T-helper 2 cell treated with Interferon-gamma antibody and Interleukin-4, amounts not matched to agents 100 ng/mL and 5 ng/mL, for 36 hours (primary cell): ENCODE measurements around the gene DPYSL4. TPM values are rescaled to one million over a fixed set of nuclear protein-coding genes. Genes with fewer than 3 reads are reported as not detected.

ENCODE experiments used
- intact Hi-C: fragments of 100-400 bp; cut with micrococcal nuclease; formaldehyde crosslinking; loops from one replicate; pipeline ENCODE4 v1.15.1; 2023
- total RNA-seq: library from RNA; stranded (reverse); gene quantifications from 2 replicates; pipeline ENCODE4 v1.2.3, GENCODE V29; 2022

The DPYSL4 gene
- total RNA-seq, 1 donor from 2014 or later: 11.1 TPM

DNA sequence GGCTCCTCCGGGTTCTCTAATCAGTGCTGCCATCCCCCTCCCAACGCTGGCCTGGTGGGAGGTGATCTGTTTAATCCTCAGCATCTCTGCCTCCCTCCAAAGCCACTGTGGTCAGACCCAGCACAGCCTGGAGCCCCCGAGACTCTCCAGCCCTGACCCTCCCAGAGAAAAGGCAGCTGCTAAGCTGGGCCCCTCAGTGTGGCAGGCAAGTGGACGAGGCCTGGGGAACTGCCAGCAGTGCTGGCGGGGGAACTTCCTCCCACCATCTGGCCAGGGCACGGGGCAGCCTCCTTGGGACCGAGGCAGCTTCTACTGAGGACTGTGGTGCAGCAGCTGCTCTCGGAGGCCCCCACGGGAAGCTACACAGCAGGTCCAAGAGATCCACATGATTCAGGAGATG lies 51.1 kb downstream of the DPYSL4 start:
- intact Hi-C loops: no loop called here

DNA sequence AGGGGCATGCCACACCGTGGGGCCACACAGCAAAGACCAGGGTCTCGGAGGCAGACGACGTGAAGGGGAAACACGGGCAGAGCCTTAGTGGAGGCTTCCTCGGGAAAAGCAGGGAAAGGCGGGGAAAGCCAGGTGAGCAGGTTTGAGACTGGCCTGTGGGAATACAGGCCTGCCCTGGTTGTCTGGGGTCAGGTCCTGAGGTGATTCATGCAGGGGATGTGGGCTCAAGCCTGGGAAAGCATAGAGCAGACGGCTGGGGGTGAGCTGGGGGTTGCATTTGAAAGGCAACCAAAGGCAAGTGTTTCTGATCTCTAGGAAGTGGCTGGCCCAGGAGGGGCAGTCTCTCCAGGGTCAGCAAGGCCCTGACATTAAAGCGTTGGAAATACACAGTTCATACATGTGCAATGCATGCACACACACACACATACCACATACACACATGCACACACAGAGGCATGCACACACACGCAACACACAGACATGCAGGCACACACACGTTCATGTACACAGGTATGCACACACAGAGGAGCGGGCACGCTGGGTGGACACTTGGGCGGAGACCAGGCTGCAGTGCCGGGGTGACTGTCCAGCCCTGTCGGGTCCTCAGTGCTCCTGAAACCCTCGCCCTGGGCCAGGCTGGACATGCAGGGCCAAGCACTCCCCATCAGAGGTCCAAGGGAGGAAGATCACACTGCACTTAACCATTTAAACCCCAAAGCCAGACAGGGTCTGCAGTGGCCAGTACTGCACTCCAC lies 51.8 kb downstream of the DPYSL4 start:
- intact Hi-C loops: no loop called here

DNA sequence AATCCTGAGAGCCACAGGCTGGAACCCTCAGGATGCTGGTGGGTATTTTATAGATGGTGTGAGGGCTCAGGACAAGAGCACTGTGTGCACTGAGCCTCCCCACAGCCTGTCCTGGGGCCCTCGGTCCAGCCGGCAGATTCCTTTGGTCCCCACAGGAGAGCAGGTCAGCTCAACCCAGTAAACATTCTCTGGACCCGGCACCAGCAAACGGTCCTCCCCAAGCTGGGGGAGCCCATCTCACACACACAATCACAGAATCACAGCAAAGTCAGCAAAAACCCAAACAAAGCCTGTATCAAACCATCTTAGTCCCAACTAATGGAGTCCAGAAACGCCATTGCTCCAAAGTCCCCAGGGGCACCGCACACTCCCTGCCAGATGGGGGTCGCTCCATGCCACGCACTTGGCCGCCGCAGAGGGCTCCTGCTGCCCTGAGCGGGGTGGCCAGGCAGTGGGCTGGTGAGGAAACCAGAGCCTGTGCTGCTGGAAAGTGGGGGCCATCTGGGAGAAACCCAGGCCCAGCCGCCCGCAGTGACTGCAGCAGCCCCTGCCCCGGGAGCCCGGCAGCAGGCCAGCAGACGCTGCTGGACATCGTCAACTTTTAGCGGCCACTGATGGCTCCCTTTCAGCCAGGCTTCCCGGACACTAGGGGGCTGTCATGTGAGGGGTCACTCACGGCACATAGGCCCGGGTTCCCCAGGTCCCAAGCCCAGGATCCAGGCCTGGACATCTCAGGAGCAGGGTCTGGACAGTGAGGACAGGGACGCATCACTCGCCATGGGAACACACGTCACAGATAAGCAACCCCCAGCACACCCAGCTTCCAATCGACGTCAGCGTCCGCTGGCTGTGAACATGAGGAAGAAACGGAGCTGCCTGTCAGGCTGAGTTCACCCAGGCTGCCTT lies 52.6 kb downstream of the DPYSL4 start:
- intact Hi-C loops: no loop called here

DNA sequence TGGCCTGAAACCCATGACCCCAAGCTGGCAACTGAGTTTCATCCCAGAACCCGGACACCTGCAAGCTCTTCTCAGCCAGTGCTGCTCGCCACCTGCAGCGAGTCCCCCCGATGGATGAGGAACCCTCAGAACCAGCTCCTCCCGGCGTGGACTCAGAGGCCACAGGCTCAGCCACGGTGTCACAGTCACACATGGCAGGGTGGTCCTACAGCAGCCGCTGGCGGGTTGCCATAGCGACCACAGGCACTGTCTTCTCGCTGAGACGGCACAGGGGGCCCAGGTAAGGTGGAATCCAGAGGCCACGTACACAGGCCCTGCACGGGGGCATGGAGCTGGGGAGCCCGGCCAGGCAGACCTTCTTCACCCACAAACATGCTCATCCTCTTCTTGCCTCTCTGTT lies 53.4 kb downstream of the DPYSL4 start:
- intact Hi-C loops: no loop called here

DNA sequence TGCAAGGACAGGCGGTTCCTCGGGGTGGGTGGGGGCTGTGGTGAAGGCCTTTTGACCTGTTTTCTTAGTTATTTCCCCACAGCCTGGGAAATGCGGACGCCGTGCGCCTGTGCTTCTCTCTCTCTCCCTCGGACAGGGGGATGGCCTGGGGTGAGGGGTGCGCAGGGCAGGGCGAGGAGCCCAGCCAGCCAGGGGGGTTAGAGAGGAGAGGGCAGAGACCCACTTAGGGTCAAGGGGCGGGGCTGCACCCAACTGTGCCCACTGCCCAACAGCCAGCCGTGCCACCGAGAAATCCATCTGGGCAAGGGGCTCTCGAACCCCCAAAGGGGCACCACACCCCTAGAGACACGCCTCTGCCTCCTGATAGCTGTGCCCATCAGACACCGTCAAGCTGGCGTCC lies 53.8 kb downstream of the DPYSL4 start:
- intact Hi-C loops: no loop called here

DNA sequence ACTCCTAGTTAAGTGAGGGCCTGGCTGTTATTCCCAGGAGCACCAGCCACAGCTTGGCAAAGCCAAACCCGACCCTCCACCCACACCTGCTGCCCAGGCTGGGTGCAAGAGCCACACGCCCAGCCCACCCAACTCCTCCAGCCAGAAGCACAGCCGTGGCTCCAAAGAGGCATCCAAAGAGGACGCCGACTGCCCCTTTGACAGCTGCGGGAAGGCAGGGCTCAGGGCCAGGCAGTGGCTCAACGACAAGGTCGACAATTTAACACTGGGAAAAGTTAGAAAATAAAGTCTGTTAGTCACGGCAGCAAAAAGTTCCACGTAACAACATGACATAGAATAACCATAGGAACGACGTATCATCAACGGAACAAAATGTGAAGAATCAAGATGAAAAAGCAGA lies 54.3 kb downstream of the DPYSL4 start:
- intact Hi-C loops: no loop called here

DNA sequence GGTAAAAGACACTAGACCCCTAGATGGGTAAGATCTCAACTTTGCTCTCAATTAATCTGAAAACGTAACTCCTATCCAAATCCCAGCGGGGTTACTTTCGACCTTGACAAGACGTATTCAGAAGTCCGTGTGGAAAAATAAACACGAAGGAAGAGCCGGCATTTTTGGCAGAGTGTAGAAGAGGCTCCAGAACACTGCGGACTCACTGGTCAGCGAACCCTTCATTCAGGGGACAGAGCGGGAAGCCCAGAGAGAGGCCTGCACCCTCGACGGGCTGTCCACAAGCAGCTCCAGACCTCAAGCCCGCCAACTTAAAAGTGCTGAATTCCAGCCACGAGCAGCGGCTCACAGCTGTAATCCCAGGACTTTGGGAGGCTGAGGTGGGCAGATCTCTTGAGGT lies 54.7 kb downstream of the DPYSL4 start:
- intact Hi-C loops: no loop called here

DNA sequence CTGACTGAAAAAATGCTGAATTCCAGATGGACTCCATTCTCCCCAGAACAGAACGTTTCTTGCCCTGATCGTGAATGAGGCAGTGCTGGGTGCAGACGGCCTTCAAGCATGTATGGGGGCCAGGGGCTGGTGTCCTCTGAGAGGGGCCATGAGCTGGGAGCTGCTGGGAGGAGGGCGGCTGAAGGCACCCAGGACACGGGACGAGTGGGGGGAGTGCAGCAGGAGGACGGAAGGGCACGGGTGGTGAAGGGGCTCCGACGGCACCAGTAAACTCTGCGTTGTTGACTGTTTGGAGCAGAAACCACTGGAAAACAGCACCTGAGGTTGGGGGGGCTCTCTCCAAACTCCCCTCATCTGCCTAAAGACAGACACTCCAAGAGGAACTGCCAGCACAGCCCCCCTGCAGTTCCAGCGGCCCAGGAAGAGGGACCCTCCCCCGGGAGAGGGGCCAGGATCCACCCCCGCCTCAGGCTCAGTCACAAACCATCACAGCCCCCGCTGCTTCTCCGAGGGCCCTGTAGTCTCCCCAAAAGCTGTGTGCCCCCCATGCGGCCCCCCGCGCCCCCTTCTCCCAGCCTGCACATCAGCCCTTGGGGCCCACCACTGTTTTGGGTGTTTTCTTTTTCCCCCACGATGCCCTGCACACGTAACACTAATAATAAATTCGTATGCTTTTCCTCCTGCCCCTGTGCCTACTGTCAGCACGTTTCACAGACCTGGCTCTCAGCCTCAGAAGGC lies 55.5 kb downstream of the DPYSL4 start:
- intact Hi-C loops: no loop called here

DNA sequence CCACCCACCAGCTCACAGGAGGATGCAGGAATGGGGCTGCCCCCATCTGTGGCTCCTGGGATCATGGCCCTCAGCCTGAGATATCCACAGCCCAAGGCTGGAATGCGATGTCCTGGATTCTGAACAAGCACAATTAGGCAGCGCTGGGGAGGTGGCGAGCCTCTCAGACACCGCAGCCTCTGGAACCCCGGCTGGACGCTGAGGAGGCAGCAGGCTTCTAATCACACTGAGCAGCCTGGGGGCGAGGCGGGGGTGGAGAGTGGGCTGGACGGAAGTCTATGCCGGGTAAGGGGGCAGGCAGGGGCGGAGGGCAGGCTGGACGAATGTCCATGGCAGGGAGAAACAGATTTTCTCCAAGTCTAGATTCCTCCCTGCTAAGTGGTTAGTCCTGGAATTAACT lies 56.4 kb downstream of the DPYSL4 start:
- intact Hi-C loops: no loop called here

DNA sequence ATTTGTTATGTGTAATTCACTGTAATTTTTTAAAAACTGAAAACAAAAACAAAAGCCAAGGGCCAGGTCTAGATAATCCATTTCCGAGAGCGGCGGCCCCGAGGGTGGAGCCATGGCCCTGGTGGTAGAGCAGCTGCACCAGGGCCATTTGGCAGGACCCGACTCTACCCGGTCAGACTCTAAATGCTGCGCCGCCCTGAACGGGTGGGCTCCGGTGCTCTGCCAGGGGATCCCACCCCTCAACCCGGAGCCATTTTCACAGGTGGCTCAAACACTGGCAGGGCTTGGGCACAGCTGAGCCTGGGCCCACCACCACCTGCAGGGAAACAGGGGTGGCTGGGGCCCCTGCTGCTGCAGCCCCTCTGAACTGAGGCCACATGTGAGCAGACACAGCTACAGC lies 56.9 kb downstream of the DPYSL4 start:
- intact Hi-C loops: no loop called here

DNA sequence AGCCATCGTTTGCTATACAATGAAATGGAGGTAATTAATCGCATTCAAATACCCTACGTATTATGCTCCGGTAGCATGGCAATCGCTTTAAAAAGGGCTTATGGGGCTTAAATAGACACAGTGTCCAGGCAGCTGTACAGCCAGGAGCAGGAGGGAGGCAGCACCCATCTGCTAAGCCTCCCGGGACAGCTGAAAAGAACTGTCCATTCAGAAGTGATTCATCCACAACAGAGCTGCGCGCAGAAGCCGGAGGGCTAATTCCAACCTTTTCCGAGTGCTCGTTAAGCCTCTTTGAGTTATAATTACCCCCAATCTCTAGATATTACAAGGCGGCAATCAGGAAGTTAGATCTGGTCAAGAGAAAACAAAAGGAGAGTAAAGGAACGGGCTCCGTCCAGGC lies 58.3 kb downstream of the DPYSL4 start:
- intact Hi-C loops: no loop called here

DNA sequence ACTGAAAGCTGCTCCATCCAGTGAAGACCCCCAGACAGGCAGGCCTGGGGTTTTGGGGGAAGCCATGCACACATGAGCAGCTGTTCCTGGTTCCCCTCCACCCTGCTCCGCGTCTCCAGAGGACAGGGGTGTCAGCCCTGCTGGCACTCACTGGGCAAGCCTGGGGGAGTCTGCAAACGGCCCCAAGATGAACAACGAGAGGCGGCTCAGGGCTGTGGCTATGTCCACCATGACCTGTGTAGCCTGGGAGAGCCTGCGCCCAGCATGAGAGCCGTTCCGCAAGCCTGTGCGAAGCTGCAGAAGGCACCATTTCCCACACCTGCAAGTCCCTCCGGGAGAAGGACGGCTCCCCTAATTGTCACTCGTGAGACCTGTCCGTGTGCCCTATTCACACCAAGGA lies 59.5 kb downstream of the DPYSL4 start:
- intact Hi-C loops: no loop called here

DNA sequence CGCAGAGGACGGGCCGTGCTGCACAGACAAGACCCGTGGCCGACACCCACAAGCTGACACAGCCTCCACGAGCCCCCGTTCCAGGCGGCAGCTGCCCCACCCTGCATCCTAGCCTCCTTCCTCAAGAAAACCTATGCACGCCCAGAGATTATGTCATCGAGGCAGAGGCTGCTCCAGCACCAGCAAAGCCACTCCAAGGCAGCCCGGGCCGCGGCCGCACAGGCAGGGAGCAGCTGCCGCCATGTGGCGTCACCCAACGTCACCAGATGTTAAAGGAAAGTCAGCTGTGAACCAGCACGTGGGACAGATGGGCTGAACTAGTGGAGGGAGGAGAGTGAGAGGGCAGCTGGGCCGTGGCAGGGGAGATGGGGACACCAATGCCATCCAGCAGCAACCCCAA lies 61.2 kb downstream of the DPYSL4 start:
- intact Hi-C loops: no loop called here

DNA sequence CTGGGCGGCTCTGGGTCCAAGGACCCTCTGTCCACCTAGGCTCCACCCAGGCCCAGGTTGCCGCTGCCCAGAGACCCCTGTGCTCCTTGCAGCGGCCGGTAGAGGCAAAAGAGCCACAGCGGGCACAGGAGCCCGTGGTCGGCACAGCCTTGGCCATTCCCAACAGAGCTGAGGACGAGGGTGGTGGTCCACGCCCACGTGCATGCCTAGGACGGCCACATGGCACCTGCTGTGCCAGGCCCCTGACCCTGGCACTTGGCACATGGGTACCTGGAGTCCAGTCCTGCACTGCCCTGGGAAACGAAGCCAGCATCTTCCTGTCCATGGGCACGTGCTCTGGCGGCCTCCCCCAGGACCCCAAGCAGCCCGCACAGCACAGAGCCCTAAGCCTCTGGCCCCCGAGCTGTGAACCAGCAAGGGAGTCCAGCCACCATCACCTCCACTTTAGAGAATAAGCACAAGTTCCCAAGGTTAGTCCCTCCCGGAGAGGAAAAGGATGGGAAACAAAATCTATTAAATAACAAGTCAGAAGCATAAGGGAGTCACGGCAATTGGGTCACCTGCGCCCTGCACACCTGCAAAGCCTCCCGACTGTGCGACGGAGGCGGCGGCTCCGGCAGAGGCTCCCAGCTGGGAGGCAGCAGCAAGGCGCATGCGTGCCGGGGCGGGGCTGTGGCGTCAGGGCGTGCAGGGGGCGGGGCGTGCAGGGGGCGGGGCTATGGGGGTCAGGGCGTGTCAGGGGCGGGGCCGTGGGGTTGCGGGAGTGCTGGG lies 61.9 kb downstream of the DPYSL4 start:
- intact Hi-C loops: no loop called here

DNA sequence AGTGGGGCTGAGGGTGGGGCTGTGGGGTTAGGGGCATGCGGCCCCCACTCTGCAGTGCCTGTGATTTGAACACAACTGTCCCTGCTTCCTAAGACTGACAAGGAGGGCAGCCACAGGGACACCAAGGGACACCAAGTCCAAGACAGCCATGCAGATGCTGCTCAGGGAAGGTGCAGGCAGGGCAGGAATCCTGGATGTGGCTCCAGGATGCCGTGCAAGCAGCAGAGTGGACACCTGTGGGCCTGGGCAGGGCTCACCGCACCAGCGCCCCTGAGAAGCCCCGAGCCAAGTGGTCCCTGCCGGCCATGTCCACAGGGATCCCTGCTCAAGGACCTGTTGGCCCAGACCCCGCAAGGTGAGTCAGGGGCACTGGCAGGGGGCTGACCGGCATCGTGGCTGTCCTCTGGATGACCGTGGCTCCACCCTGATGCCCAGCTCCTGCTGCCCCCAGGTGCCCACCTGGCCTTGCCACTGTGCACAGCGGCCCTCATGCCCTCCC lies 62.5 kb downstream of the DPYSL4 start:
- intact Hi-C loops: no loop called here

DNA sequence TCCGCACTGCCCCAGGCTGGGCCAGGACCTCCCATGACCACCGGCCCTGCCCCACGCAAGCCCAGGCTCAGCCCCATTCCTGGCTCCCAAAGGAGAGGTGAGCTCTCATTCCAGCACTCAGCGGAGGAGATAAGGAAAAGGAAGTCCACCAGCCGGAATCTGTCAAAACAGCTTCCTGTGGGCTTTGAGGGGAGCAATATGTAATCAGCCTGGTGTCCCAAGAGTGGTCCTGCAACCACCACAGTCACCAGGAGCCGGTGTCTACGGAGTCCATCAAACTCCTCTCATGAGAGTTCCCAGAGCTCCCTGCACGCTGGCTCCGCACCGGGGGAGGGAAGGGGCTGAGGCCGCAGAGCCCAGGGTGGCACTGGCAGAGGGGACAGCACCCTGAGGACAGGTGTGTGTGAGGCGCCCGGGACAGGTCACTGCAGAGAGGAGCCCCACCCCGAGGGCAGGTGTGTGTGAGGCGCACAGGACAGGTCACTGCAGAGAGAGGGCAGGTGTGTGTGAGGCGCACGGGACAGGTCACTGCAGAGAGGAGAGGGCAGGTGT lies 63.2 kb downstream of the DPYSL4 start:
- intact Hi-C loops: no loop called here

DNA sequence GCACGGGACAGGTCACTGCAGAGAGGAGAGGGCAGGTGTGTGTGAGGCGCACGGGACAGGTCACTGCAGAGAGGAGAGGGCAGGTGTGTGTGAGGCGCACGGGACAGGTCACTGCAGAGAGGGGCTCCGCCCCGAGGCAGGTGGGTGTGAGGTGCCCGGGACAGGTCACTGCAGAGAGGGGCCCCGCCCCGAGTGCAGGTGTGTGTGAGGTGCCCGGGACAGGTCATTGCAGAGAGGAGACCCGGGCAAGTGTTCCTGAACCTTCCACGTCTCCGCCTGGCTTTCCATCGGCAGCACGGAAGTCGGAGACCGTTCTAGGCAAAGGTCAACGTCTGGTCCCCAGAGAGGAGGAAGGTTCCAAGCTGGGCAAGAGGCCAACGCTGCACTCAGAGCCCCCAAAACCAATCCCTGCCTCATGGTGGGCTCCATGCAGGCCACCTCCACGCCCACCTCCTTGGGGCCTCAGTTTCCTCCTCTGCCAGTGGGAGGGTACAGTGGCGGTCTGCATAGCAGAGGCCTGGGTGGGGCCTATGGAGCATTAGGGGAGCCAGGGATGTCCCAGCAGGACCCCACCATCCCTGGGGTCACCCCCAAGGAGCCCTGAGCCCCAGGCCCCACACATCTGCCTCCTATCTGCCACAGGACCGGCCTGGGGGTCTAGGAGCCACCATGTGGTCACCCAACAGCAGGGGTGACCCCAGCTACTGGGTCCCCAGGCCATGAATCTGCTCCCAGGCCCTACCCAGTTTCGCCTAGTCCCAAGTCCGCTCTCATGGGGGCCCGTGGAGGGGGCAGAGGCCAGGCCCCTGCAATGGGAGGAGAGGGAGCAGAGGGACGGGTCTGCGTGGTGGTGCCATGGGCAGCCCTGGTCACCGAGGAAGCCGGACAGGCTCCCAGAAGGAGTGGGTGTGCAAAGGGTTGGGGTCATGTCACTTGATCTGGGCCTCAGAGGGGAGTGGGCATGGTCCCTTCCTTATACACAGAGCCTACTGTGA lies 64.0 kb downstream of the DPYSL4 start:
- intact Hi-C loops: no loop called here

DNA sequence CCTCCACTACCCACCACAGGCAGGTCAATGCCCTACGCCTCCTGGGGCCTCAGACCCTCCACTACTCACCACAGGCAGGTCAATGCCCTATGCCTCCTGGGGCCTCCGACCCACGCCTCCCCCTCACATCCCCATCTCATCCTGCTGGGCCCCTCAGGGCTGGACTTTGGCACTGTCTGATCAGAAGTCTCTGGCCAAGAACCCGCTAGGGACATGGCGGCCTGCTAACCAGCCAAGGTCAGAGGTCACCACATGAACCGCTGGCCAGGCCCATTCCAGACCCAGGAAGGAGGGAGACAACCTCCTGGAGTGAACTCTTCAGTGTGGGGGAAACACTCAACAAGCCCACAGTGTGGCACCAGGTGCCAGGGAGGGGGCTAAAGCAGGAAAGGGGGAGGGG lies 65.2 kb downstream of the DPYSL4 start:
- intact Hi-C loops: no loop called here

DNA sequence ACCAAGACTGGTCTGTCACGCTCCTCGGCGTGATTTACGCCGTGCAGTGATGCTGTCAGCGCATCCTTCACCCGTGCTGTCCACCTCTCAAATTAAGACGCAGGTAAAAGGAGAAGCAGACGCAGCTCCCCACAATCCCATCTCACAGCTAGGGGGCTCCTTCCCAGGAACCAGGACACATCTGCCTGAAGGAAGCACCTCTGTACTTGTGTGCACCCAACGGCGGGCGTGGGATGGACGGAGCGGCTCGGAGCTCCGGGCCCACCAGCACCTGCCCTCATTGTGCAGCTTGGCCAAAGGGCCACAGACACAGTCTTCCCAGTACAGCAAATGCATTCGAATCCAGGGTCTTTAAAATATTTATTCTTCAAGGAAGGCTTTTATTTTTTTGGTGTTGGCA lies 65.7 kb downstream of the DPYSL4 start:
- intact Hi-C loops: no loop called here
